H9 (cell line): ENCODE results near the gene PARD6G. TPM values are rescaled to one million over a fixed set of nuclear protein-coding genes. Genes with fewer than 3 reads are reported as not detected.

Experiments used
- DNase-seq: peaks from one replicate; pipeline ENCODE4 v3.0.0-alpha.2; 2017
- H2AFZ ChIP-seq: one replicate; pipeline ENCODE4 v1.6.1; 2013; ENCODE audit warnings: mild to moderate bottlenecking, low read length, control low read depth, moderate library complexity
- H2AK5ac ChIP-seq: 2 replicates; pipeline ENCODE4 v1.6.1; 2013; ENCODE audit warnings: low read length, control low read depth, mixed read lengths; ENCODE audit not compliant: insufficient read length
- H2BK120ac ChIP-seq: one replicate; pipeline ENCODE4 v1.6.1; 2013; ENCODE audit warnings: low read depth, mild to moderate bottlenecking, low read length, control low read depth, inconsistent platforms; ENCODE audit not compliant: poor library complexity, severe bottlenecking
- H2BK12ac ChIP-seq: 2 replicates; pipeline ENCODE4 v1.6.1; 2013; ENCODE audit warnings: low read length, control low read depth, mixed read lengths, low read depth; ENCODE audit not compliant: insufficient read length
- H2BK15ac ChIP-seq: 2 replicates; pipeline ENCODE4 v1.6.1; 2013; ENCODE audit warnings: low read depth, low read length, control low read depth
- H2BK20ac ChIP-seq: one replicate; pipeline ENCODE4 v1.6.1; 2013; ENCODE audit warnings: low read depth, mild to moderate bottlenecking, low read length, control low read depth, inconsistent platforms; ENCODE audit not compliant: poor library complexity, severe bottlenecking
- H2BK5ac ChIP-seq: 2 replicates; pipeline ENCODE4 v1.6.1; 2013; ENCODE audit warnings: low read length, control low read depth, mixed read lengths; ENCODE audit not compliant: insufficient read length
- H3K14ac ChIP-seq: 2 replicates; pipeline ENCODE4 v1.6.1; 2013; ENCODE audit warnings: low read length, control low read depth; ENCODE audit not compliant: insufficient read depth
- H3K18ac ChIP-seq: 2 replicates; pipeline ENCODE4 v1.6.1; 2013; ENCODE audit warnings: low read depth, mild to moderate bottlenecking, mixed read lengths, low read length, control low read depth; ENCODE audit not compliant: insufficient read length
- H3K23ac ChIP-seq: 2 replicates; pipeline ENCODE4 v1.6.1; 2013; ENCODE audit warnings: low read length, control low read depth, mixed read lengths, low read depth; ENCODE audit not compliant: insufficient read length
- H3K23me2 ChIP-seq: 2 replicates; pipeline ENCODE4 v1.6.1; 2013; ENCODE audit warnings: low read depth, mild to moderate bottlenecking, mixed read lengths, low read length, control low read depth; ENCODE audit not compliant: insufficient read length, poor library complexity, severe bottlenecking
- H3K27ac ChIP-seq: 2 replicates; pipeline ENCODE4 v1.5.1; 2013; ENCODE audit warnings: low read length, control low read depth, mixed read lengths, low read depth; ENCODE audit not compliant: insufficient read length
- H3K27me3 ChIP-seq: 2 replicates; pipeline ENCODE4 v1.6.1; 2013; ENCODE audit warnings: low read length, control low read depth, inconsistent platforms; ENCODE audit not compliant: insufficient read depth
- H3K4ac ChIP-seq: 2 replicates; pipeline ENCODE4 v1.6.1; 2013; ENCODE audit warnings: low read depth, mild to moderate bottlenecking, control low read depth, inconsistent platforms, low read length, moderate library complexity
- H3K4me1 ChIP-seq: 2 replicates; pipeline ENCODE4 v1.6.1; 2013; ENCODE audit warnings: low read length, control low read depth, inconsistent platforms; ENCODE audit not compliant: insufficient read depth
- H3K4me2 ChIP-seq: 2 replicates; pipeline ENCODE4 v1.6.1; 2013; ENCODE audit warnings: low read length, control low read depth, mixed read lengths; ENCODE audit not compliant: insufficient read length, insufficient read depth
- H3K56ac ChIP-seq: 2 replicates; pipeline ENCODE4 v1.6.1; 2013; ENCODE audit warnings: low read depth, mild to moderate bottlenecking, mixed read lengths, low read length, control low read depth; ENCODE audit not compliant: insufficient read length
- H3K79me1 ChIP-seq: 2 replicates; pipeline ENCODE4 v1.6.1; 2013; ENCODE audit warnings: low read depth, mild to moderate bottlenecking, moderate library complexity, low read length, control low read depth, inconsistent platforms; ENCODE audit not compliant: insufficient read depth, poor library complexity, severe bottlenecking
- H3K79me2 ChIP-seq: 2 replicates; pipeline ENCODE4 v1.6.1; 2013; ENCODE audit warnings: low read length, control low read depth, inconsistent platforms; ENCODE audit not compliant: insufficient read depth
- H3K9ac ChIP-seq: 2 replicates; pipeline ENCODE4 v1.6.1; 2013; ENCODE audit warnings: low read length, control low read depth, mixed read lengths; ENCODE audit not compliant: insufficient read length; ENCODE audit errors: extremely low read depth
- H3K9me3 ChIP-seq: one replicate; pipeline ENCODE4 v1.6.1; 2013; ENCODE audit warnings: low read depth, low read length, inconsistent platforms; ENCODE audit not compliant: control insufficient read depth
- H3T11ph ChIP-seq: one replicate; pipeline ENCODE4 v1.6.1; 2013; ENCODE audit warnings: mild to moderate bottlenecking, low read length, control low read depth, inconsistent platforms
- H4K20me1 ChIP-seq: one replicate; pipeline ENCODE4 v1.6.1; 2013; ENCODE audit not compliant: control insufficient read depth, insufficient read length, insufficient read depth
- H4K5ac ChIP-seq: 2 replicates; pipeline ENCODE4 v1.6.1; 2013; ENCODE audit warnings: low read depth, mild to moderate bottlenecking, mixed read lengths, low read length, control low read depth; ENCODE audit not compliant: insufficient read length
- H4K8ac ChIP-seq: replicated peaks from 2 replicates; pipeline ENCODE4 v1.6.1; 2013; ENCODE audit warnings: low read length, control low read depth, mixed read lengths, low read depth; ENCODE audit not compliant: insufficient read length
- H4K91ac ChIP-seq: 2 replicates; pipeline ENCODE4 v1.6.1; 2013; ENCODE audit warnings: low read depth, mild to moderate bottlenecking, moderate library complexity, mixed read lengths, low read length, control low read depth; ENCODE audit not compliant: insufficient read length
- H3K27ac Mint-ChIP-seq, 3 experiments: 2 replicates in 2 of 3; 3 replicates in 1 of 3; pipeline ENCODE4 v1.8.0; 2020 to 2021; ENCODE audit warnings: mixed read lengths in 3 of 3, mild to moderate bottlenecking in 1 of 3, moderate library complexity in 1 of 3
- H3K27me3 Mint-ChIP-seq: 2 replicates; pipeline ENCODE4 v1.8.0; 2021; ENCODE audit warnings: low read depth, mild to moderate bottlenecking, moderate library complexity, mixed read lengths
- H3K36me3 Mint-ChIP-seq, 3 experiments: 2 replicates in 2 of 3; 3 replicates in 1 of 3; pipeline ENCODE4 v1.8.0; 2020 to 2021; ENCODE audit warnings: low read depth in 3 of 3, mixed read lengths in 3 of 3; ENCODE audit not compliant: insufficient read depth in 1 of 3
- H3K4me1 Mint-ChIP-seq, 2 experiments: 2 replicates each; pipeline ENCODE4 v1.8.0; 2020; ENCODE audit warnings: mixed read lengths in 2 of 2
- H3K4me3 Mint-ChIP-seq, 2 experiments: 2 replicates in 1 of 2; 3 replicates in 1 of 2; pipeline ENCODE4 v1.8.0; 2020 to 2021; ENCODE audit warnings: mild to moderate bottlenecking in 2 of 2, mixed read lengths in 2 of 2, moderate library complexity in 1 of 2
- H3K9me3 Mint-ChIP-seq, 2 experiments: 2 replicates in 1 of 2; 3 replicates in 1 of 2; pipeline ENCODE4 v1.8.0; 2020; ENCODE audit warnings: mild to moderate bottlenecking in 2 of 2, mixed read lengths in 2 of 2, moderate library complexity in 1 of 2
- WGBS: extraction: QIAGEN DNeasy Blood & Tissue Kit; methylation state at CpG from one replicate; pipeline ENCODE4 v1.1.7; 2013; ENCODE audit warnings: missing lambda C conversion rate, low lambda C conversion rate, mixed read lengths; ENCODE audit not compliant: insufficient read length; ENCODE audit errors: extremely low coverage; 5-methylcytosine and 5-hydroxymethylcytosine counted together
- total RNA-seq: library from RNA; stranded (reverse); gene quantifications from 2 replicates; pipeline ENCODE4 v1.2.1, GENCODE V29; 2021
- TF ChIP-seq, protein P1 (sequence below): fragments of 200-600 bp; sonication (generic); conservative IDR thresholded peaks from 3 replicates; pipeline ENCODE4 v1.8.0; 2021; ENCODE audit warnings: antibody characterized with exemption, mild to moderate bottlenecking

Gene PARD6G
- total RNA-seq, 1 experiment from 2014 or later = 11.2 TPM

DNA sequence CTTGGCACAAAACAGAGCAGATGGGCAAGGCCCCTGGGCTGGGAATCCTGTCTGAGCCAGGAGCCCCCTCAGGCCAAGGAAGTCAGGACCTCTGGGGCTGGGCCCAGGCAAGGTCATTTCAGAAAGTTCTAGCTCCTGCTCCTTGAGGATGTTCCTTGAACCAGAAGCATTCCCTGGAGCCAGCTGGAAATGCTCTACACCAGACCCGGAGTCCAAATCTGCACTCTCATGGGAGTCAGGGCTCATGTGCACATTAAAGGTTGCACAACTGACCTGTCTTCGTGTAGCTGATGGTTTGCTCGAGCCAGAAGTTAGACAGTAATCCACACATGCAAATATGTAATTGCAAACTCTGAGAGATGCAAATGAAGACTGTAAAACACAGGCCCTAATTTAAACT lies 18.0 kb downstream of the PARD6G start:
- TF ChIP-seq, protein P1, sequence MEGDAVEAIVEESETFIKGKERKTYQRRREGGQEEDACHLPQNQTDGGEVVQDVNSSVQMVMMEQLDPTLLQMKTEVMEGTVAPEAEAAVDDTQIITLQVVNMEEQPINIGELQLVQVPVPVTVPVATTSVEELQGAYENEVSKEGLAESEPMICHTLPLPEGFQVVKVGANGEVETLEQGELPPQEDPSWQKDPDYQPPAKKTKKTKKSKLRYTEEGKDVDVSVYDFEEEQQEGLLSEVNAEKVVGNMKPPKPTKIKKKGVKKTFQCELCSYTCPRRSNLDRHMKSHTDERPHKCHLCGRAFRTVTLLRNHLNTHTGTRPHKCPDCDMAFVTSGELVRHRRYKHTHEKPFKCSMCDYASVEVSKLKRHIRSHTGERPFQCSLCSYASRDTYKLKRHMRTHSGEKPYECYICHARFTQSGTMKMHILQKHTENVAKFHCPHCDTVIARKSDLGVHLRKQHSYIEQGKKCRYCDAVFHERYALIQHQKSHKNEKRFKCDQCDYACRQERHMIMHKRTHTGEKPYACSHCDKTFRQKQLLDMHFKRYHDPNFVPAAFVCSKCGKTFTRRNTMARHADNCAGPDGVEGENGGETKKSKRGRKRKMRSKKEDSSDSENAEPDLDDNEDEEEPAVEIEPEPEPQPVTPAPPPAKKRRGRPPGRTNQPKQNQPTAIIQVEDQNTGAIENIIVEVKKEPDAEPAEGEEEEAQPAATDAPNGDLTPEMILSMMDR = no peak
- Histone ChIP-seq H3K27me3 (no peaks in the 10 kb centered on the region), H4K8ac (no peak overlapping the region), H2BK15ac (no peak overlapping the region), H4K20me1 (no peaks in the 10 kb centered on the region), H4K91ac (no peak overlapping the region), H3K9me3 (no peaks in the 10 kb centered on the region), H3K4ac (no peak overlapping the region), H2BK20ac (no peak overlapping the region), H3T11ph (no peak overlapping the region), H4K5ac (no peak overlapping the region), H3K4me2 (no peak overlapping the region), H3K79me1 (no peaks in the 10 kb centered on the region), H3K9ac (no peak overlapping the region), H3K23ac (no peak overlapping the region), H2AK5ac (no peak overlapping the region), H2BK5ac (no peak overlapping the region), H3K56ac (no peak overlapping the region), H2BK12ac (no peak overlapping the region), H3K79me2 (no peaks in the 10 kb centered on the region), H3K23me2 (no peaks in the 10 kb centered on the region), H3K27ac (no peak overlapping the region), H3K14ac (no peak overlapping the region), H2BK120ac (no peak overlapping the region), H3K18ac (no peak overlapping the region), H2AFZ (no peak overlapping the region), H3K4me1 (0 out of 2 replicates have a peak, but pooled peaks cover 2% of the 10 kb centered on the region)
- H3K27me3 Mint-ChIP-seq = no peaks in the 10 kb centered on the region
- no peak for DNase-seq
- peaks cover 15 to 30% of the 10 kb centered on the region in 2 experiments for H3K4me1 Mint-ChIP-seq
- no CpG with 5 or more reads among the region's 3 CpGs for WGBS
- H3K9me3 Mint-ChIP-seq = no peaks in the 10 kb centered on the region
- no peak overlapping the region for H3K27ac Mint-ChIP-seq
- H3K36me3 Mint-ChIP-seq = no peaks in the 10 kb centered on the region
- no peak overlapping the region for H3K4me3 Mint-ChIP-seq
